Activated T-cell treated with anti-CD3 and anti-CD28 coated beads, Interleukin-2, amount 50 U/mL, for 4 hours (primary cell): ENCODE results near the gene TNFRSF25. TPM values are rescaled to one million over a fixed set of nuclear protein-coding genes. Genes with fewer than 3 reads are reported as not detected.
"Not testable (repeated sequence)": the region's sequence is repeated elsewhere in the genome, so short reads cannot be mapped to it uniquely, and the experiment has no call there.

Experiments used
- ATAC-seq, 2 donors: fragments of 200-7000 bp; cut with Tn5 transposase; one replicate each; pipeline ENCODE4 v1.10.0; 2021
- DNase-seq: peaks from one replicate; pipeline ENCODE4 v3.0.0-alpha.2; 2020
- H3K27me3 Mint-ChIP-seq: one replicate; pipeline ENCODE4 v1.8.0; 2021; ENCODE audit warnings: low read depth, mixed read lengths
- H3K36me3 Mint-ChIP-seq: one replicate; pipeline ENCODE4 v1.8.0; 2022; ENCODE audit warnings: mixed read lengths; ENCODE audit not compliant: insufficient read depth
- H3K4me1 Mint-ChIP-seq: one replicate; pipeline ENCODE4 v1.8.0; 2021; ENCODE audit warnings: low read depth, mixed read lengths
- H3K4me3 Mint-ChIP-seq: one replicate; pipeline ENCODE4 v1.8.0; 2021; ENCODE audit warnings: mild to moderate bottlenecking, moderate library complexity, mixed read lengths
- H3K9me3 Mint-ChIP-seq: one replicate; pipeline ENCODE4 v1.8.0; 2021; ENCODE audit warnings: mixed read lengths
- total RNA-seq, 3 donors: library from RNA; stranded (reverse); gene quantifications; one replicate each; pipeline ENCODE4 v1.2.1, GENCODE V29; 2021

TNFRSF25 gene
- total RNA-seq, 3 donors from 2014 or later = 137 to 149 (median 145) TPM

- ATAC-seq (no peak), DNase-seq (no peak)
- Mint-ChIP-seq H3K4me3 (peak overlapping the region; percentile 38), H3K9me3 (no peaks in the 10 kb centered on the region), H3K27me3 (peaks cover 1% of the 10 kb centered on the region), H3K36me3 (peaks cover 15% of the 10 kb centered on the region), H3K4me1 (peaks cover 52% of the 10 kb centered on the region)
Observed at GRCh38 chr1:6461538-6462411, 4.2 kb downstream of the TNFRSF25 start.

GRCh38 chr1:6461051-6461530, 4.9 kb downstream of the TNFRSF25 start:
- peaks cover 5% of the 10 kb centered on the region for H3K27me3 Mint-ChIP-seq
- no peaks in the 10 kb centered on the region for H3K9me3 Mint-ChIP-seq
- H3K4me1 Mint-ChIP-seq = peaks cover 54% of the 10 kb centered on the region
- peak overlapping the region; percentile 78 for H3K4me3 Mint-ChIP-seq
- H3K36me3 Mint-ChIP-seq = peaks cover 15% of the 10 kb centered on the region
- DNase-seq = no peak
- no peak for ATAC-seq

- Mint-ChIP-seq H3K9me3 (no peaks in the 10 kb centered on the region), H3K27me3 (peaks cover 7% of the 10 kb centered on the region), H3K4me3 (peak overlapping the region; percentile 78), H3K4me1 (peaks cover 56% of the 10 kb centered on the region), H3K36me3 (peaks cover 15% of the 10 kb centered on the region)
- ATAC-seq (peak; percentile 82 to 83), DNase-seq (peak; percentile 94)
Observed at GRCh38 chr1:6460301-6461050, 5.5 kb downstream of the TNFRSF25 start.

GRCh38 chr1:6459850-6460265, 6.1 kb downstream of the TNFRSF25 start:
- peak overlapping the region; percentile 78 for H3K4me3 Mint-ChIP-seq
- no peaks in the 10 kb centered on the region for H3K9me3 Mint-ChIP-seq
- H3K27me3 Mint-ChIP-seq = peaks cover 7% of the 10 kb centered on the region
- H3K4me1 Mint-ChIP-seq = peaks cover 57% of the 10 kb centered on the region
- DNase-seq = peak; percentile 53
- peaks cover 15% of the 10 kb centered on the region for H3K36me3 Mint-ChIP-seq
- ATAC-seq = peak; percentile 30 to 35

GRCh38 chr1:6456800-6457466, 9.0 kb downstream of the TNFRSF25 start:
- ATAC-seq = no peak
- Mint-ChIP-seq H3K4me1 (peaks cover 40% of the 10 kb centered on the region), H3K27me3 (peaks cover 26% of the 10 kb centered on the region)

DNA sequence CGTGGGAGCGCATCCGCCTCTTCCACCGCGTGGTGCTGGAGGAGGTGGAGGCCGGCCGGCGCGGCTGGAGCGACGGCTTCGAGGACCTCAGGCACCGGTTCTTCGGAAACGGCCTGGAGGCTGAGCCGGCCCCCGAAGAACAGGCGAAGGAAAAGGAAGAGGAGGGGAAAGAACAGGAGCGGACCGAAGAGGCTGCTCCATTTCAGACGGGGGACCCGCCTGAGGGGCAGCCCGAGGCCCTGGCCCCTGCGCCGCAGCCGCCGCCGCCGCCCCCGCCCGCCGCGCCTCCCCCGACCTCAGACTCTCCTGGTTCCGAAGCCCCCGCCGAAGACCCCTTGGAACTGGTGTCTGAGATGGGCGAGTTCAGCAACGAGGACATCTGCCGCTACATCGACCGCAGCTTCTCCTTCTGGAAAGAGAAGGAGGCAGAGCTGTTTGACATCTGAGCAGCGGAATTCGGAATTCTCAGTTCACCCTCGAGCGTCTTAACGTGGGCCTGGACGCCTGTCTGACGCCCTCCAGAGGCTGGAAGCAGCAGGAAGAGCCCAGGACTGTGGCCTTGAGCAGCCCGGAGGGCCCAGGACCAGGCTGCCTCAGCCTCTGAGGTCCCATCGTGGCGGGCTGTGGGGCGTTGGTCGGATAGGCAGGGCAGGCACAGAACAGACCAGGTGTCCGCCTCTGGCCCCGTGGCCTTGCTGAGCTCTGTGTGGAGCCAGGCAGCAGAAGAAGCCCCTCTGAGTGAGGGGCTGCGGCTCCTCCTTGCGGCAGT, 10.0 kb downstream of the TNFRSF25 start:
- not testable (repeated sequence) for ATAC-seq, H3K9me3 Mint-ChIP-seq, H3K4me3 Mint-ChIP-seq, DNase-seq, H3K36me3 Mint-ChIP-seq
- H3K4me1 Mint-ChIP-seq = peaks cover 32% of the 10 kb centered on the region
- peaks cover 29% of the 10 kb centered on the region for H3K27me3 Mint-ChIP-seq

More at GRCh38 chr1:6456800-6457466, 9.0 kb downstream of the TNFRSF25 start:
- H3K36me3 Mint-ChIP-seq = no peaks in the 10 kb centered on the region
- no peak for DNase-seq
- no peaks in the 10 kb centered on the region for H3K9me3 Mint-ChIP-seq
- H3K4me3 Mint-ChIP-seq = no peak overlapping the region

DNA sequence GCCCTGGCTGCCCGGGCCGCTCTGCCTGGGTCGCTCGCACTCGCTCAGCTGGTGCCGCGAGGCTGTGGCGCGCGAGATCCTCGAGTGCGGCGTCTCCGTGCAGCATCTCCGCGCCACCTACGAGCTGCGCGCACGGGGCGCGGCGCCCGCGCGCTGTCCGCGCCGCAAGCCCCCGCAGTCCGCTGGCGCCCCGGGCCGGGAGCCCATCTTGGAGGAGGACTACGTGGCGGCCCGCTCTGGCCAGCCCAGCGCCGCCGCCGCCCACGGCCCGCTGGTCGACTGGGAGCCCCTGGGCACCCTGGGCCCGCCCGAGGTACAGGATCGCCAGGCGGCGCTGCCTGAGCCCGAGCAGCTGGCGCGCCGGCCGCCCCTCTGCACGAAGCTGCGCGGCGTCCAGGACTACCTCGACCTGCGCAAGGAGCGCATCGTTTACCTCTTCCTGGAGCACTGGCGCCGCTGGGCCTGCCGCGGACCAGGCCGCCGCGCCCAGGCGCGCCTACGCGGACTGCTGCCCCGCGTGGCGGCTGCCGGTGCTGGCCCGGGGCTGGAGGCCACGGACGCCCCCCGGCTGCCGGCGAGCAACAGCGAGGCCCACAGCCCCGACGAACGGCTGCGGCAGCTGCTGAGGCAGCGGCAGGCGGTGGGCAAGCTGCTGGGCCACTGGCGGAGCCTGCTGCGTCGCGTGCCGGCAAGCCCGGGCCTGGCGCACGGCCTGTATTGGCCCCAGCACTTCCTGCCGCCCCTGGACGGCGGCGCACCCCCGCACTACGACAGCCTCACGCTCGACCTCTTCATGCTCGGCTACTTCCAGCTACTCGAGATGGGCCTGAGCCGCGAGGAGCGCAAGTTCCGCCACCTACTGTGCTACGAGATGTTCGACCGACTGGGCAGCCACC, 10.9 kb downstream of the TNFRSF25 start:
- H3K36me3 Mint-ChIP-seq = no peaks in the 10 kb centered on the region
- ATAC-seq (peak; percentile 55 to 59), DNase-seq (peak; percentile 34)
- no peak overlapping the region for H3K4me3 Mint-ChIP-seq
- no peaks in the 10 kb centered on the region for H3K9me3 Mint-ChIP-seq
- peaks cover 24% of the 10 kb centered on the region for H3K4me1 Mint-ChIP-seq
- H3K27me3 Mint-ChIP-seq = peaks cover 32% of the 10 kb centered on the region

DNA sequence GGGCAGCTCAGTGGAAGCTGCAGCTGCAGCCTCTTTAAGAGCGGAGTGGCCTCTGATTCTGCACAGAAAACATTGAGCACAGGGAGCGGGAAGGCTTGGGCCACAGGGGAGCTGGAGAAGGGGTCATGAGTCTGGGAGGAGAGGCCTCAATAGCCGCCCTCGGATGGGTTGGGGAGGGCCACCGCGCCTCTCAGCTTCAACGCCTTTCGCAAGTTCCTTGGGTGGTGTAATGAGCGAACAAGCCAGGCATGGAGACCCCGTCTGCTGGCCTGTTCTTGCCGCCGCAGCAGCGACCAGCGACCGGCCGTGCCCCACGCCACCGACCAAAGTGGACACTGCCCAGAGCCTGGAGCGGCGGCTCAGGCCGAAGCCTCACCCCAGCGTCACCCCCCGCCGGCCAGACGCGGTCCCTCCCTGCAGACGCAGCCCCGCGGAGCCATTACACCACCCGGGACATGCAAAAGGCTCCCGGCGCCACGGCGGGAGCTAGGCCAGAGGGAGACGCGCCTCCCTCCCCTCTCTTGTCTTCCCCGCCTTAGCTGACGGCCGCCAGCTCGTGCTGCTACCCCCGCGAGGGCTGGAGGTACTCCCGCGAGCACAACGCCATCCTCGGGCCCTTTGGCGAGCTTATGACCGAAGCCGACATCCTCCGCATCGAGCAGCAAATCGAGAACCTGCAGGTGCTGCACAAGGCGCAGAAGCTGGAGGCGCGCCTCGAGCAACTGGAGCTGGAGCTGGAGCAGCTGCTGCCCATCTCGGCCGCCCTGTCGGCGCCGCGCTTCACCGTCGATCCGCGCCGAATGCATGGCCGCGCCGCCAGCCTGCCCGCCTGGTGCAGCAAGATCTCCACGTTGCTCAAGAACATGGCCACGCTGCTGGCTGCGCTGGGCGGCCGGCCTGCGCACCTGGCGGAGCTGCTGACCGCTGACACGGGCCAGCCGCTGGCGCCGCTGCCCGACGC, 11.8 kb downstream of the TNFRSF25 start:
- peak; percentile 11 to 20 for ATAC-seq
- Mint-ChIP-seq H3K27me3 (peaks cover 40% of the 10 kb centered on the region), H3K4me1 (peaks cover 24% of the 10 kb centered on the region)
- H3K4me3 Mint-ChIP-seq, DNase-seq, H3K9me3 Mint-ChIP-seq, H3K36me3 Mint-ChIP-seq: not testable (repeated sequence)

DNA sequence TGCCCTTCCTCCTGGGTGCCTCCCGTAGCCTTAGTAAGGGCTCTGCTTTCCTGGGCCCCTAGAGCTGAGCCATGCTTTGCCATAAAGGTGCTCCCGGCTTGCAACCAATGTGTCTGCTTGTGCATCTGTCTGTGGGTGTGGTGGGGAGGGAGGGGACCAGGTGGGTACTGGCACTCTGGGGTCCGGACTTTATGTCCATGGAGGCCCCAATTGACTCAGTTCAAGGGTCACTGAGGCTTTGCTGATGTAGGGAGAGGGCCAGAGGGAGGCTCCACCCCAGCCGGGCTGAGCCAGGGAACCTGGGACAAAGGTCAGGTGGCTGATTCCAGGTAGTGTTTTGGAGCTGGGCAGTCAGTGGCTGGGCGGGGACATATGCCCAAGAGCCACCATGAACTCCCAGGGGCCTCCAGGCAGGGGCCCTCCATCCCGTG, 15.0 kb downstream of the TNFRSF25 start:
- Mint-ChIP-seq H3K9me3 (no peaks in the 10 kb centered on the region), H3K36me3 (no peaks in the 10 kb centered on the region), H3K27me3 (peaks cover 49% of the 10 kb centered on the region), H3K4me1 (peaks cover 28% of the 10 kb centered on the region), H3K4me3 (no peak overlapping the region)
- no peak for DNase-seq
- no peak for ATAC-seq

DNA sequence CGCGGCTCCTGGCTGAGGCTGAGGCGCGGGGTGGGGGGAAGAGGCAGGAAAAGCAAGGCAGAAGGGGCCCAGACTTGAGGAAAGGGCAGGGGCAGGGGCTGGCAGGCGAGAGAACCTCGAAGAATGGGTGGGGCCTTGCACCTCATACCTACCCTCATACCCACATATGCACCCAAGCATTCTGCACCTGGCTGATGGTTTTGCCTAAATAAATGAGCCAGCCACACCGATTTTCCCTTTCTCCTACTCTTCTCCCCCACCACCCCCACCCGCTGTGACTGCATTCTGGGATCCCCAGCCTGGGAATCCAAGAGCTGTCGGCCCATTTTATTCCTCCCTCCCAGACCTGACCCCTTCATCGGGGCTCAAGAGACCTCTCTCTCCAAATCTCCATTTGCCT, 15.5 kb downstream of the TNFRSF25 start:
- not testable (repeated sequence) for H3K4me3 Mint-ChIP-seq, H3K36me3 Mint-ChIP-seq, ATAC-seq, DNase-seq, H3K9me3 Mint-ChIP-seq
- Mint-ChIP-seq H3K27me3 (peaks cover 49% of the 10 kb centered on the region), H3K4me1 (peaks cover 26% of the 10 kb centered on the region)

DNA sequence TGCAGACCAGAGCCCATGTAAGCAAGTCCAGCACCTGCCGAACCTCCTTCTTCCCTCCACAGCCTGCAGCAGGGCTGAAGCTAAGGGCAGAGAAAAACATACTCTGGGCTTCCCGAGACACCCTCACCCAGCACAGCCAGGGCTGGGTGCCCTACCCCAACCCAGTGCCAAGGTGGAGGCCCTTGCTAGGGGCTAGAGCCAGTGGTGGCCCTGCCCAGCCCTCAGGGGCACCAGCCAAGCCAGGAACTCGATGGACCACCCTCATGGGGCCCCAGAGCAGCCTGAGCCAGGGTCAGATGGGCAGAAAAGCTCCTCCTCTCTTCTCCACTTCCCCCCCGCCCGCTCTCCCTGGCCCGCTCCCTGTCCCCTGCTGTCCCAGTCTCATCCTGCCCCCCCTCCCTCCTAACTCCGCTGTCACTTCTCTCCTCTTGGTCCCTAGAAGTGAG, 15.9 kb downstream of the TNFRSF25 start:
- Mint-ChIP-seq H3K4me3 (no peak overlapping the region), H3K27me3 (peaks cover 50% of the 10 kb centered on the region), H3K4me1 (peaks cover 26% of the 10 kb centered on the region), H3K36me3 (no peaks in the 10 kb centered on the region), H3K9me3 (no peaks in the 10 kb centered on the region)
- ATAC-seq (no peak), DNase-seq (no peak)
